RWPE2 (cell line): ENCODE results near the gene KCNJ18.
"Not testable (repeated sequence)": the region's sequence is repeated elsewhere in the genome, so short reads cannot be mapped to it uniquely, and the experiment has no call there.

ENCODE experiments used
- ATAC-seq: fragments of 200-7000 bp; cut with Tn5 transposase; 3 replicates; pipeline ENCODE4 v1.9.1; 2021; ENCODE audit warnings: low read depth
- DNase-seq: peaks from one replicate; pipeline ENCODE4 v3.0.0-alpha.2; 2020; ENCODE audit warnings: low spot score
- H3K27ac ChIP-seq: fragments of 450-650 bp; 2 replicates; pipeline ENCODE4 v1.5.1; 2017; ENCODE audit warnings: mild to moderate bottlenecking; ENCODE audit not compliant: poor library complexity, severe bottlenecking
- H3K27me3 ChIP-seq: fragments of 250-450 bp; sonication (Bioruptor Pico); 2 replicates; pipeline ENCODE4 v1.5.1; 2021; ENCODE audit warnings: mild to moderate bottlenecking, moderate library complexity; ENCODE audit not compliant: insufficient read depth, poor library complexity, severe bottlenecking
- H3K36me3 ChIP-seq: fragments of 250-450 bp; sonication (Bioruptor Pico); 2 replicates; pipeline ENCODE4 v1.5.1; 2020; ENCODE audit warnings: low read depth, mild to moderate bottlenecking, moderate library complexity
- H3K4me1 ChIP-seq: fragments of 250-450 bp; sonication (Bioruptor Pico); 2 replicates; pipeline ENCODE4 v1.5.1; 2021; ENCODE audit warnings: mild to moderate bottlenecking, moderate library complexity; ENCODE audit not compliant: insufficient read depth, poor library complexity, severe bottlenecking
- H3K4me3 ChIP-seq: fragments of 250-450 bp; sonication (Bioruptor Pico); 2 replicates; pipeline ENCODE4 v1.5.1; 2021; ENCODE audit warnings: mild to moderate bottlenecking, moderate library complexity; ENCODE audit not compliant: severe bottlenecking
- H3K9me3 ChIP-seq: fragments of 250-450 bp; sonication (Bioruptor Pico); 2 replicates; pipeline ENCODE4 v1.5.1; 2021; ENCODE audit warnings: mild to moderate bottlenecking, moderate library complexity; ENCODE audit not compliant: severe bottlenecking
- TF ChIP-seq, protein P1 (sequence below): fragments of 450-650 bp; IDR thresholded peaks from one replicate; pipeline ENCODE4 v1.5.1; 2017; ENCODE audit warnings: mild to moderate bottlenecking, moderate library complexity; ENCODE audit not compliant: poor library complexity, severe bottlenecking

The KCNJ18 gene

DNA sequence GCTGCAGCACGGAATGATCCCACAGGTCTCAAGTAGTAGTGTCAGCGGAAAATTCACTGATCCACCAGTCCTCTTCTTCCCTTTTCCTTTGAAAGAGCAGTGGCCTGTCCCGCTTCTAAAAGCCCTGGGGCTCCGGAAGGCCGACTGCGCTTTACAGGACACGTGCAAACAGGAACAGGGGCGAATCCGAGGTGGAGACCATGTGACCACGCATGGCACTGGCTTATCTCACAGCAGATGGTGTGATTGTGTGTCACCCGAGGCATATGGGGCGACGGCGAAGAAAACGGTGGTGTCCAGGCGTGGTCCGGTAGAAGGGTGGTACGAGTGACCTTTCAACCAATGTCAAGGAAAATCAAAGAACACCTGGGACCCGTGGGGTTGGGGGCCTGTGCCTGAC is 12.0 kb upstream of the KCNJ18 start:
- Histone ChIP-seq H3K9me3 (no peaks in the 10 kb centered on the region), H3K36me3 (no peaks in the 10 kb centered on the region), H3K4me1 (no peaks in the 10 kb centered on the region), H3K4me3 (no peak overlapping the region), H3K27me3 (no peaks in the 10 kb centered on the region), H3K27ac (no peak overlapping the region)
- TF ChIP-seq, protein P1, sequence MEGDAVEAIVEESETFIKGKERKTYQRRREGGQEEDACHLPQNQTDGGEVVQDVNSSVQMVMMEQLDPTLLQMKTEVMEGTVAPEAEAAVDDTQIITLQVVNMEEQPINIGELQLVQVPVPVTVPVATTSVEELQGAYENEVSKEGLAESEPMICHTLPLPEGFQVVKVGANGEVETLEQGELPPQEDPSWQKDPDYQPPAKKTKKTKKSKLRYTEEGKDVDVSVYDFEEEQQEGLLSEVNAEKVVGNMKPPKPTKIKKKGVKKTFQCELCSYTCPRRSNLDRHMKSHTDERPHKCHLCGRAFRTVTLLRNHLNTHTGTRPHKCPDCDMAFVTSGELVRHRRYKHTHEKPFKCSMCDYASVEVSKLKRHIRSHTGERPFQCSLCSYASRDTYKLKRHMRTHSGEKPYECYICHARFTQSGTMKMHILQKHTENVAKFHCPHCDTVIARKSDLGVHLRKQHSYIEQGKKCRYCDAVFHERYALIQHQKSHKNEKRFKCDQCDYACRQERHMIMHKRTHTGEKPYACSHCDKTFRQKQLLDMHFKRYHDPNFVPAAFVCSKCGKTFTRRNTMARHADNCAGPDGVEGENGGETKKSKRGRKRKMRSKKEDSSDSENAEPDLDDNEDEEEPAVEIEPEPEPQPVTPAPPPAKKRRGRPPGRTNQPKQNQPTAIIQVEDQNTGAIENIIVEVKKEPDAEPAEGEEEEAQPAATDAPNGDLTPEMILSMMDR = no peak
- no peak for ATAC-seq
- peak; percentile 72 for DNase-seq

DNA sequence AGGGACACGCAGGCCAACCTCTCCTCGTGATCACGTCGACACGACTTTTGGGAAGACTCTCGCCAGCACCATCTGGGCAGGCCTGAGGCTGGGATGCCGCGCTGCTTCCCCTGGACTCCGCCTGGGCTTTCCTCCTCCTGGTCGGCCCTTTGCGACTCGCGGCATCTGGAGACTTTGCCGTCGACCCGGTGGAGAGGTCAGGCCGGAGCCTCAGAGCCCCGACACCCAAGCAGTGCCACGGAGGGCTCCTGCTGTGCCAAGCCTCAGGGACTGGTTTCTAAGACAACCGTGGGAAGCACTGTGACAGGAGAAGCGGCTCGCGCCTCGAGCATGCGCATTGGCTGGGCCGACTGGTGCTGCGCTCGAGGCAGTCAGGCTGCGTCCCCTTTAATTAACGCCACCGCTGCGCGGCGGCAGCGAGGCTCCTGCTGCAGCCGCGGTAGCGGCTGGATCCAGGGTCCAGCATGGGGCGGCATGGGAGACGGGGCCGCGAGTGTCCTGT is 11.4 kb upstream of the KCNJ18 start:
- H3K27me3 ChIP-seq, ATAC-seq, H3K4me3 ChIP-seq, H3K36me3 ChIP-seq, H3K4me1 ChIP-seq, H3K9me3 ChIP-seq, H3K27ac ChIP-seq: not testable (repeated sequence)
- DNase-seq = peak; percentile 52

DNA sequence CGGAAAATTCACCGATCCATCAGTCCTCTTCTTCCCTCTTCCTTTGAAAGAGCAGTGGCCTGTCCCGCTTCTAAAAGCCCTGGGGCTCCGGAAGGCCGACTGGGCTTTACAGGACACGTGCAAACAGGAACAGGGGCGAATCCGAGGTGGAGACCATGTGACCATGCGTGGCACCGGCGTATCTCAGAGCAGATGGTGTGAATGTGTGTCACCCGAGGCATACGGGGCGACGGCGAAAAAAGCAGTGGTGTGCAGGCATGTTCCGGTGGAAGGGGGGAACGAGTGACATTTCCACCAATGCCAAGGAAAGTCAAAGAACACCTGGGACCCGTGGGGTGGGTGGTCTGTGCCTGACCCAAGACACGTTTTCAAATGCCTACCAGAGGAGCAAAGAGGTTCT is 10.7 kb upstream of the KCNJ18 start:
- ATAC-seq, H3K36me3 ChIP-seq, H3K27ac ChIP-seq, H3K27me3 ChIP-seq, H3K9me3 ChIP-seq, H3K4me1 ChIP-seq, H3K4me3 ChIP-seq: not testable (repeated sequence)
- peak; percentile 23 for DNase-seq

GRCh38 chr17:21682130-21682529 is 10.2 kb upstream of the KCNJ18 start:
- DNase-seq = peak; percentile 26
- ATAC-seq, H3K36me3 ChIP-seq, H3K27me3 ChIP-seq, H3K9me3 ChIP-seq, H3K4me1 ChIP-seq, H3K27ac ChIP-seq, H3K4me3 ChIP-seq: not testable (repeated sequence)

GRCh38 chr17:21683142-21683712 is 9.1 kb upstream of the KCNJ18 start:
- not testable (repeated sequence) for ATAC-seq, H3K27me3 ChIP-seq, H3K4me1 ChIP-seq, H3K4me3 ChIP-seq, H3K36me3 ChIP-seq, H3K27ac ChIP-seq, H3K9me3 ChIP-seq
- DNase-seq = peak; percentile 42

DNA sequence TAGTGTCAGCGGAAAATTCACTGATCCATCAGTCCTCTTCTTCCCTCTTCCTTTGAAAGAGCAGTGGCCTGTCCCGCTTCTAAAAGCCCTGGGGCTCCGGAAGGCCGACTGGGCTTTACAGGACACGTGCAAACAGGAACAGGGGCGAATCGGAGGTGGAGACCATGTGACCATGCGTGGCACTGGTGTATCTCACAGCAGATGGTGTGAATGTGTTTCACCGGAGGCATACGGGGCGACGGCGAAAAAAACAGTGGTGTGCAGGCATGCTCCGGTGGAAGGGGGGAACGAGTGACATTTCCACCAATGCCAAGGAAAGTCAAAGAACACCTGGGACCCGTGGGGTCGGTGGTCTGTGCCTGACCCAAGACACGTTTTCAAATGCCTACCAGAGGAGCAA is 8.4 kb upstream of the KCNJ18 start:
- not testable (repeated sequence) for H3K27ac ChIP-seq, ATAC-seq, H3K4me3 ChIP-seq, H3K9me3 ChIP-seq, H3K36me3 ChIP-seq, H3K4me1 ChIP-seq, H3K27me3 ChIP-seq
- peak; percentile 27 for DNase-seq

- not testable (repeated sequence) for H3K27ac ChIP-seq, H3K4me1 ChIP-seq, H3K4me3 ChIP-seq, ATAC-seq, H3K9me3 ChIP-seq, H3K36me3 ChIP-seq, H3K27me3 ChIP-seq
- DNase-seq = peak; percentile 9
Observed at GRCh38 chr17:21684384-21684783, 7.9 kb upstream of the KCNJ18 start.

DNA sequence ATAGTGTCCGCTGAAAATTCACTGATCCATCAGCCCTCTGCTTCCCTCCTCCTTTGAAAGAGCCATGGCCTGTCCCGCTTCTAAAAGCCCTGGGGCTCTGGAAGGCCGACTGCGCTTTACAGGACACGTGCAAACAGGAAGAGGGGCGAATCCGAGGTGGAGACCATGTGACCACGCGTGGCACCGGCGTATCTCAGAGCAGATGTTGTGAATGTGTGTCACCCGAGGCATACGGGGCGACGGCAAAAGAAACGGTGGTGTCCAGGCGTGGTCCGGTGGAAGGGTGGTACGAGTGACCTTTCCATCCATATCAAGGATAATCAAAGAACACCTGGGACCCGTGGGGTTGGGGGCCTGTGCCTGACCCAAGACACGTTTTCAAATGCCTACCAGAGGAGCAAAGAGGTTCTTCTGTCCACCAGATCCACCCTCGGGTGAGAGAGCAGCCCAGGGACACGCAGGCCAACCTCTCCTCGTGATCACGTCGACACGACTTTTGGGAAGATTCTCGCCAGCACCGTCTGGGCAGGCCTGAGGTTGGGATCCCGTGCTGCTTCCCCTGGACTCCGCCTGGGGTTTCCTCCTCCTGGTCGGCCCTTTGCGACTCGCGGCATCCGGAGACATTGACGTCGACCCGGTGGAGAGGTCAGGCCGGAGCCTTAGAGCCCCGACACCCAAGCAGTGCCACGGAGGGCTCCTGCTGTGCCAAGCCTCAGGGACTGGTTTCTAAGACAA is 7.1 kb upstream of the KCNJ18 start:
- not testable (repeated sequence) for H3K27me3 ChIP-seq, ATAC-seq, H3K4me1 ChIP-seq, H3K36me3 ChIP-seq, H3K27ac ChIP-seq, H3K4me3 ChIP-seq, H3K9me3 ChIP-seq
- DNase-seq = peak; percentile 35
